GM23338 (cell line): Measurements from ENCODE around the gene DNAH9.

Source experiments
- CREB1 ChIP-seq: fragments of 250-450 bp; sonication (Bioruptor Pico); IDR thresholded peaks from 2 replicates; pipeline ENCODE4 v1.5.0; 2020; ENCODE audit warnings: low read depth, mild to moderate bottlenecking, moderate library complexity
- EZH2 ChIP-seq: fragments of 200-600 bp; sonication (generic); IDR thresholded peaks from one replicate; pipeline ENCODE4 v1.8.0; 2017; ENCODE audit warnings: antibody characterized with exemption, mild to moderate bottlenecking, low read depth; ENCODE audit not compliant: unreplicated experiment
- EZH2phosphoT487 ChIP-seq: fragments of 200-600 bp; sonication (generic); IDR thresholded peaks from one replicate; pipeline ENCODE4 v1.8.1; 2018; ENCODE audit warnings: antibody characterized with exemption; ENCODE audit not compliant: unreplicated experiment
- JUNB ChIP-seq: IDR thresholded peaks from one replicate; pipeline ENCODE4 v1.6.1; 2016; ENCODE audit warnings: antibody characterized with exemption; ENCODE audit not compliant: unreplicated experiment
- NANOG ChIP-seq: IDR thresholded peaks from 2 replicates; pipeline ENCODE4 v1.6.1; 2016; ENCODE audit warnings: antibody characterized with exemption, borderline replicate concordance
- POLR2AphosphoS5 ChIP-seq: IDR thresholded peaks from 2 replicates; pipeline ENCODE4 v1.6.1; 2016; ENCODE audit warnings: antibody characterized with exemption, low read depth
- STAT1 ChIP-seq: IDR thresholded peaks from one replicate; pipeline ENCODE4 v1.6.1; 2016; ENCODE audit warnings: antibody characterized with exemption; ENCODE audit not compliant: unreplicated experiment
- ZNF114 ChIP-seq: fragments of 250-450 bp; sonication (Bioruptor Pico); IDR thresholded peaks from 2 replicates; pipeline ENCODE4 v1.5.0; 2020; ENCODE audit warnings: mild to moderate bottlenecking, moderate library complexity
- ZNF331 ChIP-seq: fragments of 250-450 bp; sonication (Bioruptor Pico); IDR thresholded peaks from 2 replicates; pipeline ENCODE4 v1.5.0; 2020; ENCODE audit warnings: low read depth, mild to moderate bottlenecking, moderate library complexity
- TF ChIP-seq, protein P1 (sequence below), 2 experiments: fragments of 200-600 bp in 1 of 2; sonication (generic) in 1 of 2; conservative IDR thresholded peaks; 2 replicates each; pipeline versions ENCODE4 v1.5.1 to v1.6.1; 2016 to 2017; ENCODE audit warnings: antibody characterized with exemption in 2 of 2, low read depth in 2 of 2, mild to moderate bottlenecking in 2 of 2, moderate library complexity in 1 of 2
- TF ChIP-seq, protein P2 (sequence below): IDR thresholded peaks from one replicate; pipeline ENCODE4 v1.6.1; 2018; ENCODE audit warnings: antibody characterized with exemption; ENCODE audit not compliant: unreplicated experiment

DNA sequence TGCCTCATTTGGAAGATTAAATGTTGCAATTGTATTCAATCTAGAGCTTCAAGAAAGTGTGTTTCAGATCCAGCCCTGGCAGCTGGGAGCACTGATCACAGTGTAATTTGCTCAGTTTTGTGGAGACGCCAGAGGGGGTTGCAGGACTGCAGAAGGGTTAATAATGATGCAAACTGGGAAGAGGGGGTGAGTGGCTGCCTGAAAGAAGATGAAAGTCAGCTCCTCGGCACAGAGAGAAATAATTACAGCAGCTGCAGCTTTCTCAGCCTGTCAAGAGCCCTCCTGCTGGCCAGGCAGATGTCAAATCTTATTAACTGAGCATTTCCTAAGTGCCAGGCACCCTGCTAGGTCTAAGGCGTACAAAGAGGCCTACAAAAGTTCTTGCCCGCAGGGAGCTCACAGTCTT lies 301.3 kb downstream of the DNAH9 start:
- TF ChIP-seq, protein P1, sequence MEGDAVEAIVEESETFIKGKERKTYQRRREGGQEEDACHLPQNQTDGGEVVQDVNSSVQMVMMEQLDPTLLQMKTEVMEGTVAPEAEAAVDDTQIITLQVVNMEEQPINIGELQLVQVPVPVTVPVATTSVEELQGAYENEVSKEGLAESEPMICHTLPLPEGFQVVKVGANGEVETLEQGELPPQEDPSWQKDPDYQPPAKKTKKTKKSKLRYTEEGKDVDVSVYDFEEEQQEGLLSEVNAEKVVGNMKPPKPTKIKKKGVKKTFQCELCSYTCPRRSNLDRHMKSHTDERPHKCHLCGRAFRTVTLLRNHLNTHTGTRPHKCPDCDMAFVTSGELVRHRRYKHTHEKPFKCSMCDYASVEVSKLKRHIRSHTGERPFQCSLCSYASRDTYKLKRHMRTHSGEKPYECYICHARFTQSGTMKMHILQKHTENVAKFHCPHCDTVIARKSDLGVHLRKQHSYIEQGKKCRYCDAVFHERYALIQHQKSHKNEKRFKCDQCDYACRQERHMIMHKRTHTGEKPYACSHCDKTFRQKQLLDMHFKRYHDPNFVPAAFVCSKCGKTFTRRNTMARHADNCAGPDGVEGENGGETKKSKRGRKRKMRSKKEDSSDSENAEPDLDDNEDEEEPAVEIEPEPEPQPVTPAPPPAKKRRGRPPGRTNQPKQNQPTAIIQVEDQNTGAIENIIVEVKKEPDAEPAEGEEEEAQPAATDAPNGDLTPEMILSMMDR (conservative IDR thresholded peaks at IDR 0.05; ENCODE audit: low read depth in 2 of 2), result 0 out of 4 replicates have a peak, but pooled peaks of 1 of the 2 experiments have one; percentile 11
- TF ChIP-seq EZH2 (no peak), POLR2AphosphoS5 (no peak), JUNB (no peak), CREB1 (CRISPR knock-in tag) (no peak), ZNF331 (no peak), EZH2phosphoT487 (no peak), ZNF114 (CRISPR knock-in tag) (no peak), NANOG (no peak), STAT1 (no peak)
- TF ChIP-seq, protein P2, sequence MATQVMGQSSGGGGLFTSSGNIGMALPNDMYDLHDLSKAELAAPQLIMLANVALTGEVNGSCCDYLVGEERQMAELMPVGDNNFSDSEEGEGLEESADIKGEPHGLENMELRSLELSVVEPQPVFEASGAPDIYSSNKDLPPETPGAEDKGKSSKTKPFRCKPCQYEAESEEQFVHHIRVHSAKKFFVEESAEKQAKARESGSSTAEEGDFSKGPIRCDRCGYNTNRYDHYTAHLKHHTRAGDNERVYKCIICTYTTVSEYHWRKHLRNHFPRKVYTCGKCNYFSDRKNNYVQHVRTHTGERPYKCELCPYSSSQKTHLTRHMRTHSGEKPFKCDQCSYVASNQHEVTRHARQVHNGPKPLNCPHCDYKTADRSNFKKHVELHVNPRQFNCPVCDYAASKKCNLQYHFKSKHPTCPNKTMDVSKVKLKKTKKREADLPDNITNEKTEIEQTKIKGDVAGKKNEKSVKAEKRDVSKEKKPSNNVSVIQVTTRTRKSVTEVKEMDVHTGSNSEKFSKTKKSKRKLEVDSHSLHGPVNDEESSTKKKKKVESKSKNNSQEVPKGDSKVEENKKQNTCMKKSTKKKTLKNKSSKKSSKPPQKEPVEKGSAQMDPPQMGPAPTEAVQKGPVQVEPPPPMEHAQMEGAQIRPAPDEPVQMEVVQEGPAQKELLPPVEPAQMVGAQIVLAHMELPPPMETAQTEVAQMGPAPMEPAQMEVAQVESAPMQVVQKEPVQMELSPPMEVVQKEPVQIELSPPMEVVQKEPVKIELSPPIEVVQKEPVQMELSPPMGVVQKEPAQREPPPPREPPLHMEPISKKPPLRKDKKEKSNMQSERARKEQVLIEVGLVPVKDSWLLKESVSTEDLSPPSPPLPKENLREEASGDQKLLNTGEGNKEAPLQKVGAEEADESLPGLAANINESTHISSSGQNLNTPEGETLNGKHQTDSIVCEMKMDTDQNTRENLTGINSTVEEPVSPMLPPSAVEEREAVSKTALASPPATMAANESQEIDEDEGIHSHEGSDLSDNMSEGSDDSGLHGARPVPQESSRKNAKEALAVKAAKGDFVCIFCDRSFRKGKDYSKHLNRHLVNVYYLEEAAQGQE, result no peak
